Body of pancreas (tissue), 4 donors: ENCODE data around the gene PRMT5.

ENCODE experiments used
- POLR2A ChIP-seq, 3 donors: fragments of 450-650 bp; IDR thresholded peaks; one replicate each; pipeline ENCODE4 v1.6.1; 2016; ENCODE audit warnings: antibody characterized with exemption in 3 of 3, mild to moderate bottlenecking in 2 of 3
- TF ChIP-seq, protein P1 (sequence below), 7 experiments: fragments of 450-650 bp in 4 of 7; fragments of 200-600 bp in 3 of 7; sonication (generic) in 3 of 7; IDR thresholded peaks; one replicate each; pipeline ENCODE4 v1.5.1; 2016 to 2019; ENCODE audit warnings: antibody characterized with exemption in 7 of 7

DNA sequence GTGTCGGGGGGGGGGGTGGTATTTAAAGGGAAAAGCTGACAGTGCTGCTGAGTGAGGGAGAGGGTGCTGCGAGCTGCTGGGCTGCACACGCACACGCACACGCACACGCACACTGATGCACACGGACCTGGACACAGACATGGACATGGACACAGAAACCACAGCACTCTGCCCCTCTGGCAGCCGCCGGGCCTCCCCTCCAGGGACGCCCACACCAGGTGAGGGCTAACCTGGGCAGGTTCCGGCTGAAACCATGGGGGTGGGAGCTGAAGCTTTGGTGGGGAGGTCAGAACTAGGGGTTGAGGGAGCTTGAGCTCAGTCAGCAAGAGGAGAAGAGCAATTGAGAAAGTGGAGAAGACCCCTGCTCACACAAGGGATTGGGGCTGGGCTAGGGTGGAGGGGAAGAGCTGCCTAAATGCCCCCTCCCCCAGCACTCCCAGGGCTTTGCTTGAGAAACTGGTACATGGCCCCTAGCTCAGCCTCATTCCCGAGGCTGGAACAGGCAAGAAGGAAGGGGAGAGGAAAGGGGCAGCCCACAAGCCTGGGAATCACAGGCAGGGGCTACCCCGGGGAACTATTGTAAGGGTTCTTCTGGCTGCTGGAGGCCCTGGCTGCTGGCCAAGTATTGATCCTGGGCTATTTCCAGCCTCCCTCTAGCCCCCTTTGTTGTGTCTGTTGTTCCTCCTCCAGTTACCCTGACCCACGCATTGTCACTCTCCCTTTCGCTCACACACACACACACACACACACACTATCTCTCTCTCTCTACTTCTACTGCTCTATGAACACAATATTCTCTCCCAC is 45.8 kb downstream of the PRMT5 start, which contains the start of gene REM2:
- TF ChIP-seq POLR2A (IDR thresholded peaks at IDR 0.05) = no peak
- TF ChIP-seq, protein P1, sequence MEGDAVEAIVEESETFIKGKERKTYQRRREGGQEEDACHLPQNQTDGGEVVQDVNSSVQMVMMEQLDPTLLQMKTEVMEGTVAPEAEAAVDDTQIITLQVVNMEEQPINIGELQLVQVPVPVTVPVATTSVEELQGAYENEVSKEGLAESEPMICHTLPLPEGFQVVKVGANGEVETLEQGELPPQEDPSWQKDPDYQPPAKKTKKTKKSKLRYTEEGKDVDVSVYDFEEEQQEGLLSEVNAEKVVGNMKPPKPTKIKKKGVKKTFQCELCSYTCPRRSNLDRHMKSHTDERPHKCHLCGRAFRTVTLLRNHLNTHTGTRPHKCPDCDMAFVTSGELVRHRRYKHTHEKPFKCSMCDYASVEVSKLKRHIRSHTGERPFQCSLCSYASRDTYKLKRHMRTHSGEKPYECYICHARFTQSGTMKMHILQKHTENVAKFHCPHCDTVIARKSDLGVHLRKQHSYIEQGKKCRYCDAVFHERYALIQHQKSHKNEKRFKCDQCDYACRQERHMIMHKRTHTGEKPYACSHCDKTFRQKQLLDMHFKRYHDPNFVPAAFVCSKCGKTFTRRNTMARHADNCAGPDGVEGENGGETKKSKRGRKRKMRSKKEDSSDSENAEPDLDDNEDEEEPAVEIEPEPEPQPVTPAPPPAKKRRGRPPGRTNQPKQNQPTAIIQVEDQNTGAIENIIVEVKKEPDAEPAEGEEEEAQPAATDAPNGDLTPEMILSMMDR (IDR thresholded peaks at IDR 0.05) = no peak
